AG04450 (cell line): ENCODE data around the gene MYL12A. TPM values are rescaled to one million over a fixed set of nuclear protein-coding genes. Genes with fewer than 3 reads are reported as not detected.

Experiments used
- CTCF ChIA-PET: fragments of 300-600, 350-600 bp; formaldehyde crosslinking; extraction: SDS; loops from one replicate; lab custom pipeline; 2022; ENCODE audit warnings: antibody characterized with exemption, inconsistent platforms; lab: Charles Lee
- POLR2A ChIA-PET: fragments of 350-600 bp; formaldehyde crosslinking; extraction: SDS; loops from one replicate; lab custom pipeline; 2021; ENCODE audit warnings: antibody characterized with exemption, inconsistent platforms; lab: Yijun Ruan, JAX
- DNase-seq: peaks from one replicate; pipeline ENCODE4 v3.0.0-alpha.2; 2011; ENCODE audit warnings: low read depth, low spot score
- H3K27ac ChIP-seq: one replicate; pipeline ENCODE4 v1.5.1; 2012; ENCODE audit warnings: low read depth, low read length, control low read depth
- H3K27me3 ChIP-seq: one replicate; pipeline ENCODE4 v1.6.0; 2012; ENCODE audit warnings: low read length; ENCODE audit not compliant: control insufficient read depth, insufficient read depth
- H3K4me3 ChIP-seq: 2 replicates; pipeline ENCODE4 v1.5.1; 2011; ENCODE audit warnings: mild to moderate bottlenecking, low read depth, low read length, control low read depth
- H3K9me3 ChIP-seq: 2 replicates; pipeline ENCODE4 v1.5.1; 2012; ENCODE audit warnings: low read length; ENCODE audit not compliant: control insufficient read depth, insufficient read depth
- CTCF ChIP-seq: IDR thresholded peaks from 2 replicates; pipeline ENCODE4 v1.5.1; 2011; ENCODE audit warnings: low read depth, low read length, control low read depth, inconsistent platforms
- polyA plus RNA-seq: library from polyadenylated mRNA; depleted of rRNA; stranded (reverse); fragments of >200 nt; gene quantifications from 2 replicates; pipeline ENCODE4 v1.2.3, GENCODE V29; 2011

The MYL12A gene
- polyA plus RNA-seq, 1 experiment = 751 TPM

DNA sequence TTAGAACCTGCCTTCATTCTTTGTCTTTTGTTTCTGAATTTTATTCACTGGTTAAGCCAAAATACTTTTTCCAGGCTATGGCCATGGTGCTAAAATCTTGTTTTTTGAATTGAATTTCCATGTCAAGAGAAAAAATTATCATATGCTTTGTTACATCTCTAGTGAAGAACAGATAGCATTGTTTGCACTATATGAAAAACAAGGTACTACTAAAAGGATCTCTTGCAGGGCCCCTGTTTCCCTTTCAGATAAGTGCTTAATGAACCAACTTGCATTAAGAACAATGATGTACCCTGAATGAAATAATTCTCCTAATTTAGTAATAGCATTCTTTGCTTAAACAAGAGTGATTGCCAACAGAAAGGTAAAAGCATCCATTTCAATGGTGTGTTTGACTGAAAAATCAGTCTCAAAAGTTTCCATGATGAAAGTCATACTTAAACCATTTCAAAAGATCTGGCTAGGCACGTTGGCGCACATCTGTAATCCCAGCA, 10.1 kb downstream of the MYL12A start:
- no peaks in the 10 kb centered on the region; the same call in 1 of the 2 replicates for H3K9me3 ChIP-seq
- H3K27ac ChIP-seq = no peak overlapping the region
- TF ChIP-seq CTCF = no peak
- H3K27me3 ChIP-seq = no peaks in the 10 kb centered on the region
- no peak for DNase-seq
- POLR2A ChIA-PET = interaction anchor here (0.6 kb wide), 1 partner anchor 265 kb away, joined by 17 read pairs; no protein-coding TSS in a partner anchor
- CTCF ChIA-PET = no interaction called here
- no peak overlapping the region for H3K4me3 ChIP-seq

DNA sequence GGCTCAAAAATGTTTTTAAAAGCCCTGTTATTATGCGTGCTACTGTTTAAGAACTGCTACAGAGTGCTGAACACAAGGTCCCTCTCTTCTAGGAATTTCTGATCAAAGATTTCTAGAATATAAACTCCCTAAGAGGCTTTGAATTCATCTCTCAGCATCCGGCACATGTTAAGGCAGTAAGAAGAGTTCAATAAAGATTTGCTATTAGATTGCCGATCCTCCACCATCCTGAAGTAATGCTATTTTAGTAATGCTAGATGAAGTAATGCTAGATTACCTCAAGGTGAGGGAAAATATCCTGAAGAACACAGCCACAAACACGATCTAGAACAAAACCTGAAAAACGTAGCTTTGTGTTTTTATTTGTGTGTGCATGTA, 13.4 kb downstream of the MYL12A start:
- no peak for DNase-seq
- no peaks in the 10 kb centered on the region; the same call in 1 of the 2 replicates for H3K9me3 ChIP-seq
- ChIA-PET POLR2A (interaction anchor here (1.0 to 2.0 kb wide), 3 partner anchors 12 to 189 kb away, joined by 4 to 14 read pairs (median 6); partner anchors contain the start of genes MYL12A and TGIF1), CTCF (no interaction called here)
- peak overlapping the region; percentile 93 for H3K4me3 ChIP-seq
- no peaks in the 10 kb centered on the region for H3K27me3 ChIP-seq
- no peak for TF ChIP-seq CTCF
- peak overlapping the region; percentile 95 for H3K27ac ChIP-seq

GRCh38 chr18:3261373-3262233, 14.0 kb downstream of the MYL12A start, which contains the start of gene MYL12B:
TSS of gene MYL12B (plus strand) at chr18:3262133. CDS start at chr18:3272899, 10,766 bp downstream.
- POLR2A ChIA-PET = interaction anchor here (1.0 to 2.0 kb wide), 3 partner anchors 12 to 188 kb away, joined by 4 to 14 read pairs (median 6); partner anchors contain the start of genes MYL12A and TGIF1
- TF ChIP-seq CTCF = 0 out of 2 replicates have a peak, but pooled peaks have one; percentile 2
- Histone ChIP-seq H3K27me3 (no peaks in the 10 kb centered on the region), H3K4me3 (peak within 1 kb of the TSS; percentile 93), H3K9me3 (no peaks in the 10 kb centered on the region; the same call in 1 of the 2 replicates), H3K27ac (peak within 1 kb of the TSS; percentile 95)
- no peak for DNase-seq
- CTCF ChIA-PET = no interaction called here

DNA sequence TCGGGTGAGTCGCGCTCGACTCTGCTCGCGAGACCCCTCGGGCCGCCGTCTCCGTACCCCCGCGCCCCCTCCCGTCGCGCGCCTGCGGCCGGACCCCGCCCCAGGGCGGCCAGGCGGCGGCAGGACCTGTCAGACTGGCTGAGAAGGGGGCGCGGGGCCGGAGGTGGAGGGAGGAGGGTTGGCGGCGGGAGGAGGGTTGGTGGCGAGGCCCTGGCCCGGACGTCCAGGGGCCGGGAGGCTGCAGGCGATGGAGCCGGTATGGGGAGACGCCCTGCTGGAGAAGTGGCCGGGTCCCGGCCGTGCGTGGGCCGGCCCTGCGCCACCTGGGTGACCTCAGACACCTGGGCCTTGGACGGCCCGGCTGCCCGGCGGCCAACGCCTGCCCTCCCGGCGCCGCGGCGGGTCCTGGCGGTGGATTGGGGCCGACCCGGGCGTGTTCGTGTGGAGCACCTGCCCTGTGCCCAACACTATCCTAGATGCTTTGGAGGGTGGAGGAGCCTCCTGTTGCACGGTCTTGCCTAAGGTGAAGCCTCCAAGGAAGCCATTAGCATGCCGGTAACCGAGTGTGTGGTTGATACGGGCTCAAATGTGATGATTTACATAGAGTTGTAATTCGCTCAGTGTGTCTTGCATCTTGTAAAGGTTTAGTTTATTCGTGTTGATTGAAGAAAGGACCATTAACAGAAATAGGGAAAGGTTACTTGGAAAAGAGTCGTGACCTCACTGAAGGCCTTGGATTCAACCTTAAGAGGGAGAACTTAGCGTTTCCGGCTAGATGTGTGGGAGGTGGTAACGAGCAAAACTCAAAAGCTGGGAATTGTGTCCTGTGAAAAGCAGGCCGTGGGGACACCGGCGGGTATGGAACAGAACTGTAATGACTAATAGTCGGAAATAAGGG, 14.9 kb downstream of the MYL12A start:
- no peak for TF ChIP-seq CTCF
- Histone ChIP-seq H3K27ac (peak overlapping the region; percentile 95), H3K9me3 (no peaks in the 10 kb centered on the region; the same call in 1 of the 2 replicates), H3K27me3 (no peaks in the 10 kb centered on the region), H3K4me3 (peak overlapping the region; percentile 93)
- ChIA-PET CTCF (interaction anchor here (1.2 to 1.3 kb wide), 2 partner anchors 192 to 403 kb away, joined by 3 read pairs; no protein-coding TSS in a partner anchor), POLR2A (interaction anchor here (1.0 to 2.0 kb wide), 2 partner anchors 13 to 187 kb away, joined by 4 to 14 read pairs; partner anchors contain the start of genes MYL12A and TGIF1)
- no peak for DNase-seq
